HG03521 (cell line): ENCODE results near the gene RNF157.

Experiments used
- ATAC-seq: cut with Tn5 transposase; IDR thresholded peaks from one replicate; pipeline ENCODE4 v1.9.1; 2021; ENCODE audit warnings: mild to moderate bottlenecking, moderate library complexity; ENCODE audit not compliant: unreplicated experiment

The RNF157 gene

GRCh38 chr17:76240461-76241203, at the start of gene RNF157:
TSS of gene RNF157 (minus strand) at chr17:76240493. CDS start at chr17:76240240, 253 bp downstream.
- ATAC-seq = peak; percentile 65

- ATAC-seq = no peak
These were observed 41.5 kb upstream of the RNF157 start for GRCh38 chr17:76281573-76282371.

- ATAC-seq = no peak
These were observed 40.4 kb upstream of the RNF157 start for GRCh38 chr17:76280650-76281049.

DNA sequence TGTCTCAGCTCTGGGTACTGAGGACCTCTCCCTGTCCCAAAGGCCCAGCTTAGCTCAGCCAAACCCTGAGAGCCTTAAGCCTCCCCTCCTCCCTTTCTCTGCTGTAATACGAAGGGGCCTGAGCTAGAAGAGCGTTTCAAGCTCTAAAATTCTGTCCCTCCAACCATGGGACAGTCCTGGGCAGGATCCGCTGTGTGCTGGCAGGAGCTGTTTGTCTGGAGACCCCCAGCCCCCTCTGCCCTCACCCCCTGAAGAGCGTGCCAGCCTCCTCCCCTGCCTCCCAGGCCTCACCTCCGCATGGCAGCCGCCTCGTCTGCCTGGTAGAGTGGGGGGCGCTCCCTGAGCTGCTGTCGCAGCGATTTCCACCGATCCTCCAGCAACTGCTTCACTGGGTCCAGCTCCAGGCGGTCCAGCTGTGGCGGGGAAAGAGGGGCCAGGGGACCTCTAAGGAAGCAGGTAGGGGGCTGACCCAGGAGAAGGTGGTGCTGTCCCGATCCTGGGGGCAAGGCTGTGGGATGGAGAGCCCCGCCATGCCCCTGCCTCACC, 39.5 kb upstream of the RNF157 start:
- ATAC-seq = no peak

DNA sequence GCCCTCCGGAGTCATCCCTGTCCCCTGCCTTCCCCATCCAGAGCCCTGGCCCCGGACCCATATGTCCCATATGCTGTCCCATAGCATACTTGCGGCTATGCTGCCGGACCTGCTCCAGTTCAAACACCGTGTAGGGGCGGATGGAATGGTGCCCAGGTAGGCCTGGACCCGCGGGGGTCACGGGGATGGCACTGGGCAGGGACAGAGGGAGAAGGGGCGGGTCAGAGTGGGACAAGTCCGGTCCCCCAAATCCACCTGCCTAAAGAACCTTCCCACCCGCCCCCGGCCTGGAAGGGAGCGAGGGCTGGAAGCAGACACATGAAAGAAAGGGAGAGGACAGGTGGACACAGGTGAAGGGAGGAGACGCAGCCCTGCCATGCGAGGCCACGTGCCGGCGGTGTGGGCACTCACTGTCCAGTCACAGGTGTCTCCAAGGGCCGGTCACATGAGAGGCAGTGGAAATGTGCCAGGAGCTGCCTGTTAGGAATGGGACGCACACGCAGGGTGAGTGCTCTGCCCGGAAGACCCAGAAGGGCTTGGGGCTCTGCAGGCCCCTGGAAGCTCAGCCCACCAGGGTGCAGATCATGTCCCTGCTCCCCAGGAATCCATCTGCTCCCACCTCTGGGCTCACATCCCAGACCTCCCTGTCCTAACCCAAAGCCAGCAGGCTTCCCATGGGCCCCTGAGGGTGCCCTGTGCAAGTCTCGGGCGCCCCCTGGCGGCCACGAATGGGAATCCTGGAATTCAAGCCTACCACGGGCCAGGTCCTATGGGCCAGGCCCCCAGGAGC, 38.9 kb upstream of the RNF157 start:
- no peak for ATAC-seq

DNA sequence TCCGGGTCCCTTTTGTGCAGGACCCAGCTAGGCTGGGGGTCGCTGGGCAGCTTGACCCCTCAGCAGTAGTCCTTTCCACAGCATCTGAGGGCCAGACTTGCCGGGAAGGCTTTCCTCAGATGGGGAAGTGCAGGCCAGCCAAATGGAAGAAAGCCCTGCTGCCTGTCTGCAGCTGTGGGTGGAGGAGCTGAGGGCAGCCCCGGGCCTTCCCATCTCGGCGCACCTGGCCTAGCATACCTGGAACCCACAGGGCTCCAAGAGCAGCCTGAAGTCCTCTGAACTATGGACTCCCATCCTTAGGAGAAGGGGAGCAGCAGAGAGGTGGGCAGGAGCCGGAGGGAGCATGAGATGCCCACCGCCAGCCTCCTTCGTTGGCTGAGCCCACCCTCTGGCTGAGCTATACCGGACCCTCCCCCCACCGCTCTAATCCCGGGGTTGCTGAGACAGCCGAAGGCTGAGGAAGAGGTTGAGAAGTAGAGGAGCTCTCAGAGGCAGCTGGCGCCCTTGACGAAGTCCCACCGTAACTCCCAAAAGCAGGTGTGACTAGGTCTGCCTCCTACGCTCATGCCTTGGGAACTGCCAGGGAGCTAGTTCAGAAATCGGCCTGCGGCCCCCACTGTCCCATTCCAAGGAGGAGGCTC, 38.1 kb upstream of the RNF157 start:
- no peak for ATAC-seq

DNA sequence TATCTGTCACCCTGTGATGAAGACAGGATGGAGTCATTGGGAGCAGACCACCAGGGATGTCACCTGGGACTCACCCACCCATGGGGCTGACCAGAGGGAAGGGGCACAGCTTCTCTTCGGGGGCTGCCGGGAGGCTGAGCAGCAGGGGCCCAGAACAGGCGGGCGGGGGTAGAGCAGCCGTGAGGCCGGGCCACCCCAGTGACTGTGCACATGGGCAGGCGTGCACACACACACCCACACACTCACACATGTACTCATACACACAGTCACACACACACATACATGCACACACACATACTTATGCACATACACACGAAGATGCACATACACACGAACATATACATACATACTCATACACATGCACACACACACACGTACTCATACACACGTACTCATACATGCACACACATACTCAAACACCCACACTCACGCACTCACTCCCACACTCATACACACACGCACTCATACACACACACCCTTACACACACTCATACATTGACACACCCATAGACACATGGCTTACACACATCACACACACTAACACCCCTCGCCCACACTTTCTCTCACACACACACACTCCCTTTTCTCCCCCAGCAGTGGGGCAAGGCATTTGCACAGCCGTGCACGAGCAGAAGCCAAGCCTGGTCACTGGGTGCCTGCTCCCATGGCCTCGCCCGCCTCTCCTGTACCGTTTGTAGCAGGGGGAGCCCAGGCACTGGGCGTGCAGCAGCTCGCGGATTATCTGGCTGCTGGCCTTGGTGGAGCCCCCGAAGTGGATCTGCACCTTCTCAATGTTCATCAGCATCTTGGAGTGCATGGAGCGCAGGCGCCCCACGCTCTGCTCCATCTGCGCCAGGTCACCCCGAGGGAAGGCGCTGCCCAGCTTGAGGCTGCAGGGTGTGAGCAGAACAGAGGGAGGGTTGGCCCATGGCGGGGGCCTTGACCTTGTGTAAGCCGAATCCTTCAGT, 37.3 kb upstream of the RNF157 start:
- no peak for ATAC-seq

GRCh38 chr17:76276461-76277299, 36.4 kb upstream of the RNF157 start:
- ATAC-seq = no peak

- no peak for ATAC-seq
These were observed 35.8 kb upstream of the RNF157 start for GRCh38 chr17:76276069-76276431.

DNA sequence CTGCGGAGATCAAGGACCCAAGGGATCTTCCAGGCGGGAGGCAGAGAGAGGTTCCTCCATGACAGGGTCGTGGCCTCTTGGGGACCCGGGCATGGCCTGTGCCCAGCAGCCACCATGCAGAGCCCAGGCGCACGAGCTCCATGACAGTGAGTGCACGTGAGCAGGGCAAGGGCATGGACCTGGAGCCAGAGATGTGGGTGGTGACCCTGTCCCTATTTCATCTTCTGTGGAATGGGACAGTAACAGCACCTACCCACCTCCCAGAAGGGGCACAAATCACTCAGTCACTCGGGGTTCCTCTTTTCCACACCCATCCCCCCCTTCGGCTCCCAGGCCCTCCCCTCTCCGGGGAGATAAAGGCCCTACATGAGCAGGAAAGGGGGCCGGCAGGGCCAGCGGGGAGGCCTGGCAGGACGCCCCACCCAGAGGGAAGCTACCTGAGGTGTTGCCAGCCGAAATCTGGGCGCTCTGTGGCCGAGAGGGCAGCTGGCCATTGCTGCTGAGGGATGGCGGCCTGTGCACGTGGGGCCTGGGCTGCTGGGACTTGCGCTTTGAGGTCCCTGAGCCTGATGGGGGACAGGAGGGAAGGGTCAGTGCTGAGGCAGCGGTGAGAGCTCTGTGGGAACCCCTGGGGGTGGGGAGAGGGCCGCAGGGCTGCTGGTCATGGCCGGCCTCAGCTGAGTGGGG, 35.2 kb upstream of the RNF157 start:
- ATAC-seq = no peak

DNA sequence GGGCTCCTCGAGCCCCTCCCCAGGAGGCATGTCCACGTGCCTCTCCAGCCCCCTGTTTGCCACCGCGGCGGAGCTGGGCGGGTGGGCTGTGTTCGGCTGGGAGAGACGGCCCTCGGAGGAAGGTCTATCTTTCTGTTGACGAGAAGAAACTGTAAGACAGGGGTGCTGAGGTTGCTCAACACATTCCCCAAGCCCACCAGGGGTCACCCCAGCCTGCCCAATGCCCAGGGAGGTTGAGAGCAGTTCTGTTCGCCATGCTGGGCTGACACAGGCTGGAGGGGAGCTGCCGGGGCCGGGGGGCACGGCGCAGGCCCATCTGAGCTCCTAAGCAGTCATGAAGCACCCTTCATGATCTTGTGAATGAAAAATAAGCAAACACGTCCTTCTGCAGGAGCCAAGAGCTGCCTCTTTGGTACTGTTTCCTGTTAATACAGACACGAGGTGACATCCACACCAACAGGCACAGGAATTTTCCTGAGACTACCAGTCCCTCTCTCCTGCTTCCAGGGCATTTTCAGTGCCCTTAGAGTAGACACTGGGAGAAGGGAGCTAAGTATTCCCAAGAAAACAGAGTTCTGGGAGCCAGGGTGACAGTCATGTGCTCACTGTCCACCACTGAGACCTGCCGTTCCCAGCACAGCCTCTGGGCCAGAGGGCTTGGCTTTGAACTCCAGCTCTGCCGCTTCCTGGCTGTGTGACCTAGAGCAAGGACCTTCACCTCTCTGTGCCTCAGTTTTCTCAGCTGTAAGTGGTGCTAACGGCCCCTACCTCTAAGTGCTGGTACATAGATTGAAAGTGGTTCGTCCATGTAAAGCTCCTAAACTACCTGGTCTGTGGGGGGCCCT, 34.0 kb upstream of the RNF157 start:
- no peak for ATAC-seq

DNA sequence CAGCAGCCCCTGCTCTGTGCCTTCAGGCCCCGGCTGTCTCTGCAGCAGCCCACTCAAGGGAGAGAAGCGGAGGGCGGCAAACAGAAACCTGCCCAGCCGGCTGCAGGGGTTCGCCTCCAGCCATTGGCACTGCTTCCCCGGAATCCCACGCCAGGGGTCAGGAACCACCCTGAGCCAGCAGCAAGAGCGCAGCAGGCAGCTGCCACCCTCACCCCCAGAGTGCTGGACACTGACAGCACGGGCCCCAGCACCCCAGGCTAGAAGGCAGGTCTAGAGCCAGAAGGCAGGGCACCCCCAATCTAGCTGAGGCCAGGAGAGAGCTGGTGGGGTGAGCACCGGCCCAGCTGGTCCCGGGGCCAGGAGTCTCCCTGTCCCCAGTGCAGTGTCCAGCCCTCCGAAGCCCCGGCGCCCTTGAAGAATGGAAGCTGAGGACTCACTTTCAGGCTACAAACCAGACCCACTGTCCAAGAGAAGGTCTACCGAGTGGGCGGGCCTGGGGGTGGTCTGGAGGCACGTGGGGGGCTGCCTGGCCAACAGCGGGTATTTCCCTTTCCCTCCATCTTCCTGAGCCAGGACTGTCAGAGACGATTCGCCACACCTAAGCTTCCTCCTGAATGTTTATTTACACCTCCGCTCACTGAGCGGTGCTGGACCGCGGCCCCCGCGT, 33.3 kb upstream of the RNF157 start:
- no peak for ATAC-seq

DNA sequence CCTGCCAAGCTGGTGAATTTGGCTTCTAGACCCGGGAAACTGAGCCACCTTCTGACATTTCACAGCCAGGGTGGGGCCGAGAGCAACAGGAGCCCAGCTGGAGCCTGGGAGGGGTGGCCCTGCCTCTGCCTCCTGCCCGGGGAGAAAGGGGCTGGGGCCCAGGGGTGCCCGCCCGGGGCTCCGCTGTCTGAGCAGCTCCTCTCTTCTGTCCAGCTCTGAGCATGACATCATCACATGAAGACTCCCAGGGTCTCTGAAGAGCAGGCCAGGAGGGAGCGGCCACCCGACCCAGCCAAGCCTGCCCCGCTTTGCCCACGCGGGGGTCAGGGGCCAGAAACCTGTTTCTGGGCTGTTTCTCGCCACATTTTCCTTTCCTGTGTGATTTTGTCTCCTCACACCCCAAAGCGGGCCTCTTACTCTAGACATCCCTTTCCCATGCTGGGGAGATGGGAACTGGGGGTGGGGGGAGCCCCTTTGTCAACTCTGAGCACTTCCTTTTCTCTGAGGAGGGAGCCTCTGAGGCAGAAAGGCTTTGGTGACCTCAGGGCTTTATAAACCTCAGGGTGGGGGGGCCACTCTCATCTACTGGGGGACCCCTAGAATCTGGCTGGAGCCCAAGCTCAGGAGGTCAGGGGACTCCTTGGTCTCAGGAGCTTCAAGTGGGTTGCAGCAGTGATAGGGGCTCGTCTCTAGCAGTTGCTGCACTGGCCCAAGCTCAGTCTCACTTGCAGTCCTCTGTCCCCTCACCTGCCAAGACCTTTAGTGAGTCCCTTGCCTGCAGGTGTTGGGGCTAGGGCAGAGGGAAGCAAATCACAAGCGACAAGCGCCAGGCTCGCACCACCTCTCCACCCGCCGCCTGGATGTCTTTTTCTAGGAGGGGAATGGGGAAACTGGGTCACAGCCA, 32.5 kb upstream of the RNF157 start:
- ATAC-seq = no peak

DNA sequence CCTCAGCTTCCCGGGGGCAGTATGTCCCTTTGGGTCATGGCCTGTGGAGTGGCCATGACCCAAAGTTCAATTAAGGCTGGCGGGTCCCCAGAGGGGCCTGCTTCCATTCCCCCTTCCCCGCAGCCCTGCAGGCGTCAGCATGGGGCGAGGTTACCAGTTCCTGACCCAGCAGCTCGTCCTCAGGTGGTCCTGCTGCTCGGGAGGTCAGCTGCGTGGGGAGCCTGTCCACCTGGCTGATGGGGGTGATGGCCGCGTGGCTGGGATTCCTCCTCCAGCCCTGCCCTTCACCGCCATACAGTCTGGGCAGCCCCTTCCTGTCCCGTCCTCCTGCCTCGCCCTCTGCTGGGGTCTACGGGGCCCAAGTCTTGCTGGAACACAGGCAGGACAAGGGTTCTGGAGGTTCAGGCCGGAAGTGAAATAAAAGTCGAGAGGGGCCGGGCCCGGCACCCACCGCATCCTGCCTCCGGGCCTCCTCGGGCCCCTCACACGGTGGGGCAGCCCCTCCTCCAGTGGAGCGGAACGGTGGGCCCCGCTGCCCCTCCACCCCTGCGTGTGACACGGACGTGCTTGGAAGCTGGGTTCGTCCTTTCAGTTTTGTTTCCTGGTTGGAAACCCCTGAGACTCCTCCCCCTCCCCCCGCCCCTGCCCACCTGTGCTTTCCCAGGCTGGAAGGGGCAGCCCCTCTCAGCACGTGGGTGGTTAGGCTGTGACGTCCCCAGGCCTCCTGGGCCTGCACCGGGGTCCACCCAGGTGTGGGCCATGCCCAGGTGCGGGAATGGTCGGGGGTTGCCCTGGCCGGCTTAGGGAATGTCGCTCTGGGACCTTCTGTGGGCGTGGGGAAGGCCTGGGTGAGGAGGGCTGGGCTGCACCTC, 31.6 kb upstream of the RNF157 start:
- ATAC-seq = peak; percentile 50
